HG03064 (cell line): ENCODE data around the gene GOLGA8J.
"Not testable (repeated sequence)": the region's sequence is repeated elsewhere in the genome, so short reads cannot be mapped to it uniquely, and the experiment has no call there.

Experiments
- ATAC-seq: cut with Tn5 transposase; IDR thresholded peaks from one replicate; pipeline ENCODE4 v1.9.1; 2021; ENCODE audit warnings: low read depth; ENCODE audit not compliant: unreplicated experiment

The GOLGA8J gene

DNA sequence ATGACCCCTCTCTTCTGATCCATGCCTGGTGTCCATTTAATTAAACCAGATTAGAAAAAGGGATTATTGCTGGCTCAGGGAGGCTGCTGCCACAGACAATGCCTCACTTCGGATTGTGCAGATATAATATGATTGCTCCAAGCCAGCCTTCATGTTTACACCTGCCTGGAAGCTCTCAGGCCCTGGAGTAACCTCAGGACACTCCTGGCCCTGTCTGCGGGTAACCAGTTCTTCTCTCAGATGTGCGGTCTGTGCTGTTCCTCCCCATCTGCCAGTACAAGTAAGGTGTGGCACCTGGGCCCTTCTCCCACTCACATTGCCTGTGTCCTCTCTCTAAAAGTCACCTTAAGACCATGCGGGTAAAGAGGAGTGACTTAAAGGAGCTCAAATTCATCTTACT is 8.8 kb upstream of the GOLGA8J start:
- no peak for ATAC-seq

DNA sequence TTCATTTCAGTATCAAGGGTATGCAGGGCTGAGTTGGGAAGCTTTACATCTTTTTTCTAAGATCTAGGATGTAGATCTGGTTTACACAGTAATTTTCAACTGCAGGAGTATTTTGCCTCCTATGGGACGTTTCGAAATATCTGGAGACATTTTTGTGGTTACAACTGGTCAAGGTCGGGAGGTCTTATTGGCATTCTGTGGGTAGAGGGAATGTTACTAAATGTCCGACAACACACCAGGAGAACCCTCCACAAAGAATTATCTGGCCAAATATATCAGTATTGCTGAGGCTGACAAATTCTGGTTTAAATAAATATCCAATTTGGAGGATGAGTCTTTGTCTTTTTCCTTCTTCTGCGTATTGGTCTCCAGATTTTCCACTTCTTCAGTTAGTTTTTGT is 1.9 kb upstream of the GOLGA8J start:
- ATAC-seq, result not testable (repeated sequence)

DNA sequence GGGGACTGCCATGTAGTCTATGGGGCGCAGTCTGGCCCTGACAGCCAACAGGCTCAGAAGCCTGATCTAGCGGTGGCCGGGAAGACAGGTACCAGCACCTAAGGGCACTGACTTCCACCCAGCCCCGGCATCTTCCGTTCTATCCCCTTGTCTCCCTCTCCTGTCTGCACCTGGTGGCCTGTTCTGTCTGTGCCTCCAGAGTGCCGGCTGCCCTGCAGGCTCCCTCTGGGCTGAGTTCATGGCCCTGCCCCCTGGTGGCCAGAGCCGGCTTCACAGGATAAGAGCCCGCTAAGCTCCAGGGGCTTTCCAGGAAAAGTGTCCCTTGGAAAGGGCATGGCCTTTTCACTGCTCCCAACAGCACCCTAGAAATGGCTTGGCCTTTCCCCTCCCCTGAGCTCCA is 15.1 kb downstream of the GOLGA8J start:
- not testable (repeated sequence) for ATAC-seq

DNA sequence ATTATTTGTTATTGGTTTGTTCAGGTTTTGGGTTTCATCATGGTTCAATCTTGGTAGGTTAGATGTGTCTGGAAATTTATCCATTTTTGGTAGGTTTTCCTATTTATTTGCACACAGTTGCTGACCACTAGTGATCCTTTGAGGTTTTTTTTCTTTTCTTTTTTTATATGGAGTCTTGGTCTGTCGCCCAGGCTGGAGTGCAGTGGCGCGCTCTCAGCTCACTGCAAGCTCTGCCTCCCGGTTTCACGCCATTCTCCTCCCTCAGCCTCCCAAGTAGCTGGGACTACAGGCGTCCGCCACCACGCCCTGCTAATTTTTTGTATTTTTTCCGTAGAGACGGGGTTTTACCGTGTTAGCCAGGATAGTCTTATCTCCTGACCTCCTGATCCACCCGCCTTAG is 20.1 kb downstream of the GOLGA8J start:
- ATAC-seq, result not testable (repeated sequence)

DNA sequence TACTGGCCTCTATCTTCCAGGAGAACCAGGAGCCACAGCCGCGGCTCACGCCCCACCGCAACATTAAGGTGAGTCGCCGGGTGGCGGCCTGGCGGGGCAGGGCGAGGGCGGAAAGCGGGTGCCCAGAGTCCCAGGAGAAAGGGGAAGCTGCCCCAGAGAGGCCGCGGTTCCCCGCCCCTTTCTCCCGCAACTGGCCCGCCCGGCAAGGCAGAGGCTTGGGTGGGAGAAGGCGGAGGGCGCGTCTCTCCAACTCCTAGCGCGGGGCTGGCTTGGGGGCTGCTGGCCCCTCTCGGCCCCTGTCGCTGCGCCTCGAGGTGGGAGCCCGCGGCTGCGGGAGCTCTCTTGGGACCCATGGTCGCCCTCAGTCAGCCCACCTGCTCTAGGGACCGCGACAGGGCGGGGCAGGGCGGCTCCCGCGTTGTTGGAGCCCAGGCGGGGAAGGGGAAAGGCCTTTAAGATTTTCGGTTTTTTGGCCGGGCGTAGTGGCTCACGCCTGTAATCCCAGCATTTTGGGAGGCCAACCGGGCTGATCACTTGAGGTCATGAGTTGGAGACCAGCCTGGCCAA is 21.3 kb downstream of the GOLGA8J start:
- ATAC-seq, result not testable (repeated sequence)

DNA sequence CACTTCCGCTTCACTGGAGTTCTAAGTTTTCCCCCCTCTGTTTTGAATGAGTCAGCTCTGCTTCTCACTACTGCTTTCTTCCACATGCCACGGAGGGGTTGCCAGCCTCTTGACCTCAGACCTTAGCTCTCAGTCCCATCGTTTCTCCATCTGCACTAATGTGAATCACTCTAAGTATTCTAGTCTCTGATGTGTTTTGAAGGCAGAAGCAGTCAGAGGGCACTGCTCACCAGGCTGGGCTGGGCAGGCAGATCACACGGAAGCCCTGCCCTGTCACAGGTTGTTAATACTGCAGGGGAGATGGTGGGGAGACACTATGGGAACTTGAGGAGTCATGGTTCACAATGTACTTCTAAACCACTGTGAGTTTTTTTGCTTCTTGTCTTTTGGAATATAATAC is 27.8 kb downstream of the GOLGA8J start:
- not testable (repeated sequence) for ATAC-seq

DNA sequence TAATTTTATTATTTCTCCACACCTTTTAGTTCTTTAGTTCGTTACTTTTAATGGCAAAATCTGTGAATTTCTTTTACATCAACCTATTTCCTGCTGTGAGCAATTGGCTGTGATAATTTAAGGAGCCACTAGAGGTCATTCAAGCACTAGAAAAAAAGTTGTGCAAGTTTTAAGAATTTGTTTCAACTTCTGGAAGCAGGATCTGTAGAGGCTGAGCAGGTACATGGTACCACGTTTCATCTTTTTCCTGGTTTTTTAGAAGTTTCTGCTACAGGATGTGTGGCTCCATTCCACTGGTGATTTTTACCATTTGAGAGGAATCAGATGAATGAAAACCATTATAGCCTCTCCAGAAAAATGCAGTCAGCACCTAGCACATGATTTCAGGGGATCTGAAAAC is 47.3 kb downstream of the GOLGA8J start:
- ATAC-seq, result not testable (repeated sequence)

DNA sequence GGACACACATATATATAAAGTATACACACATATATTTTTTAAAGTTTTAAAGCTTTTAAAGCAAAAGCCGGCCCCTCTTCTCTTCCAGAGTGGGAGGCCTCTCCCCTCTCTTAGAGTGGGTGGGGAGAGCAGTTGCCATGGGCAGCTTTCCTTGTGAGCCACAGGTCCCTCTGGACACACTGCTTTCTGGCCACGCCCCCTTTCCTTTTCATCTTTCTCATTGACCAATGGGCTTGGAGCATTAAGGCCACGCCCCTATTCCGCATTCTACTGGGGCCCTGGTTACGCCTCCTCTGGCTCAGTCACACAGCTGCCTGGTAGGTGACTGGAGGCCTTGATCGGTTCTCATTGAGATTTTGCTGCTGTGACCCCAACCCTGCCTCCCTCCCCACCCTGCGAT is 52.0 kb downstream of the GOLGA8J start, which contains the start of gene GOLGA8T:
TSS of gene GOLGA8T (plus strand) at position 301 of the 400 bp plus-strand sequence. CDS start at position 399, 98 bp downstream.
- not testable (repeated sequence) for ATAC-seq
